D721Med (cell line): ENCODE results near the gene MANF.

Source experiments
- DNase-seq: peaks from one replicate; pipeline ENCODE4 v3.0.0; 2011; ENCODE audit warnings: low spot score; ENCODE audit not compliant: insufficient read length
- FAIRE-seq: peaks from 2 replicates; lab custom pipeline; 2011; peaks lifted over from hg19 to GRCh38; lab: Jason Lieb, UNC
- TF ChIP-seq, protein P1 (sequence below): IDR thresholded peaks from 2 replicates; pipeline ENCODE4 v1.5.1; 2012; ENCODE audit warnings: mild to moderate bottlenecking, control low read depth; ENCODE audit not compliant: insufficient read depth; ENCODE audit errors: missing control alignments

Gene MANF

DNA sequence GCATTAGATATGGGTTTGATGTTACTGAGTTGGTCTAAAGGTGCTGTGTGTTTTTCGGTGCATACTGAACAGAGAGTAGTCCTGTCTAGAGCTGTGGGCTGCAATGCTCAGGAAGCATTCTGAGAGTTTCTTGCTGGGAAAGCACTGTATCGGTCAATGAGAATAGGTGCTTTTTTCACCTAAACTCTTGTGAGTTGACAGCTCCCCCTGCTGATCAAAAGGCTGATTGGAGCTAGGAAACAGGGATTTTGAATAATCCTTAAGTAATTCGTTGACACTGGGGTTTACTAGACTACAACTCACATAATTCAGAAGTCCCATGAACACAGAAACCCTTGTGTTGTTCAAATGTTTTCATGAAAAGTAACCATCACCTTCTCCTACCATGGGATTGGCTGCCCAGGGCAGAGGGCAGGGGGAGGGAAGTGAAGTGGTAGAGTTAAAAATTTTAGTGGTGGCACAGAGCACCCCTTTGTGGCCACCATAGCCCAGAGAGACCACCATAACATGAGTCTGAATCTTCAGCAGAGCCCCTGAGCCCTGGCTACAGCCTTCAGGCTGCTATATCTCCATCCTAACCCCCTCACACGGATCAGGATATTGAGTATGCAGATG is 13.0 kb upstream of the MANF start:
- DNase-seq, result peak; percentile 64
- TF ChIP-seq, protein P1, sequence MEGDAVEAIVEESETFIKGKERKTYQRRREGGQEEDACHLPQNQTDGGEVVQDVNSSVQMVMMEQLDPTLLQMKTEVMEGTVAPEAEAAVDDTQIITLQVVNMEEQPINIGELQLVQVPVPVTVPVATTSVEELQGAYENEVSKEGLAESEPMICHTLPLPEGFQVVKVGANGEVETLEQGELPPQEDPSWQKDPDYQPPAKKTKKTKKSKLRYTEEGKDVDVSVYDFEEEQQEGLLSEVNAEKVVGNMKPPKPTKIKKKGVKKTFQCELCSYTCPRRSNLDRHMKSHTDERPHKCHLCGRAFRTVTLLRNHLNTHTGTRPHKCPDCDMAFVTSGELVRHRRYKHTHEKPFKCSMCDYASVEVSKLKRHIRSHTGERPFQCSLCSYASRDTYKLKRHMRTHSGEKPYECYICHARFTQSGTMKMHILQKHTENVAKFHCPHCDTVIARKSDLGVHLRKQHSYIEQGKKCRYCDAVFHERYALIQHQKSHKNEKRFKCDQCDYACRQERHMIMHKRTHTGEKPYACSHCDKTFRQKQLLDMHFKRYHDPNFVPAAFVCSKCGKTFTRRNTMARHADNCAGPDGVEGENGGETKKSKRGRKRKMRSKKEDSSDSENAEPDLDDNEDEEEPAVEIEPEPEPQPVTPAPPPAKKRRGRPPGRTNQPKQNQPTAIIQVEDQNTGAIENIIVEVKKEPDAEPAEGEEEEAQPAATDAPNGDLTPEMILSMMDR, result peak; percentile 90
- FAIRE-seq, result peak; percentile 75

DNA sequence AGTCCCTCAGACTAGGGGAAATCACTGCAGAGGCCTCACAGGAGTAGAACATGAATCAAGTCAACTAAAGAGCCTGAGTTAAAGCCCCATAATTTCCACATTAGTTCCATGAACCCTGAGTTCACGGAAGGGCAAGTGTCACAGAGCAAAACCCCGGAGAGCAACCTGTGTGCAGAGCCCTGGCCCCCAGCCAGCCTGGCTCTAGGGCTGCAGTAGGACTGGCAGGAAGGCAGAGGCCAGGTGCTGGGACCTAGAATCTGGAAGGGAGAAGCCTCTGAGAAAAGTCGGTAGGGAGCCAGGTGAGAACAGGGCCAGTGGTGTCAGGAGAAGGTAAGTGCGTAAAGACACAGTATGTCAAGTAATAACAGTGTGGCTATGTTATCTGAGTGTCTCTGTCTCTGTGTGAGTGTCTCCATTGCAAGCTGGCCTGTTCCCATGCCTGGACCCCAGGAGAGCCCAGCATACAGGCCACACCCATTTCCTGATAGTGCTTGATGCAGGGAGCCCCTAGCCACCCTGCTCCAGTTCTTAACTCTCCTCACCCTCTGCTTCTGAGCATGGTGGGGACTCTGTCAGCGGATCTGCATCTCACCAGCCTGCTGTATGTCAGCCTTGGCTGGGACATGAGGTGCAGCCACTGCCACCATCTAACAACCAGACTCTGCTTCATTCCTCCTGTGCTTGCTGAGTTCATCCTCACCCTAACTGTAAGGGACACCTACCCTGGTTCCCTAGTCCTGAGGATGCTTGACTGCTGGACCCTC is 11.3 kb upstream of the MANF start:
- DNase-seq, result no peak
- TF ChIP-seq, protein P1, result no peak
- FAIRE-seq, result no peak

DNA sequence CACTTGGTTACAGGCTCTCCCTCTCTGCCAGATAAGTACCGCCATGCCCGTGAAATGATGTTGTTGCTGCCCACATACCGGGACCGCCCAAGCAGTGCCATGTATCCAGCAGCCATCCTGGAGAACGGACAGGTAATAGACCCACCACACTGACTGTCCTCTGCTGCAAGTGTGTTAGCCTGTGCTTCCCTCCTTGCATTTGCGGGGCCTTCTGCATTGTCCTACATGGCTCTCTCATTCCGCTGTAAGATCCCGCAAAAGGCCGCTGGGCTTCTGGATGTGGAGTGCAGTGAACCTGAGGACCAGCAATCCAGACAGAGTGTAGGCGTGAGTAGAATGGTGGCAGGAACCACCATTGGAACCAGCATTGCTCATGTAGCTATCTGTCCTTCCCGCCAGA is 10.6 kb upstream of the MANF start:
- FAIRE-seq (no peak), DNase-seq (no peak)
- TF ChIP-seq, protein P1, result no peak

DNA sequence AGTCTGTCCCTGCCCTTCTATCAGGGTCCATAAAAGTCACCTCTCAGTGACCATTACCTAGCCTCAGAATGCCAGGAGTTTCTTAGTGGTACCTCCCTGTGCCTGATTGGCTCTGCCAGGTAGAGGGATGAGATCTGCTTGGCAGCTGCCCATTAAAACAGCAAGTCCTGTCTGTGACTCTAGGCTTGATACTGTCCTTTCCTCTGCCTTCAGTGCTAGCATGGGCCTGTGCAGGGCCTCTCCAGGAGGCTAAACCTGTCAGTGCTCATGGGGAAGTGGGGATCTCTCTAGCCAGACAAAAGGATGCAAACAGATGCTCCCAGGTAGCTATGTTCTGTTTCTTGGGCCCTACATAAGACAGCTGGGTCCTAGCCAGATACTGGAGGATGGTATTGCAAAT is 10.0 kb upstream of the MANF start:
- TF ChIP-seq, protein P1, result no peak
- FAIRE-seq, result no peak

DNA sequence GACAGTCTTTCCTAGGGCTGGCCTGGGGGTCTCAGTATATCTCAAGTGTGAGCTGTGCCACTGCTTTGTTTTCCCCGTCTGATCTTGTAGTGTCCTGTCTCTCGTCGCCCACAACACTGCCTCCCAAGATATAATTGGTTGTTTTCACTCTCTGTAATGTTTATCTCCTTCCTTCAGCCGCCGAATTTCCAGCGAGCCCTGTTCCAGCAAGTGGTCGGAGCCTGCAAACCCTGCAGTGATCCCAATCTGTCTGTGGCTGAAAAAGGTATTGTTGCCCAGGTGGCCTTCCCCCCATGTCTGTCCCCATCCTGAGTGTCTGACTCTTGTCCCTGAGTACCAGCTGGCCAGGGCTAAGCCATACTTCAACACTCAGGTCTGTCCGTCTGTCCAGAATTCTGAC is 9.5 kb upstream of the MANF start:
- DNase-seq, result no peak
- FAIRE-seq, result no peak
- TF ChIP-seq, protein P1, result no peak

More for the DNA sequence above, 10.0 kb upstream of the MANF start:
- DNase-seq, result no peak

DNA sequence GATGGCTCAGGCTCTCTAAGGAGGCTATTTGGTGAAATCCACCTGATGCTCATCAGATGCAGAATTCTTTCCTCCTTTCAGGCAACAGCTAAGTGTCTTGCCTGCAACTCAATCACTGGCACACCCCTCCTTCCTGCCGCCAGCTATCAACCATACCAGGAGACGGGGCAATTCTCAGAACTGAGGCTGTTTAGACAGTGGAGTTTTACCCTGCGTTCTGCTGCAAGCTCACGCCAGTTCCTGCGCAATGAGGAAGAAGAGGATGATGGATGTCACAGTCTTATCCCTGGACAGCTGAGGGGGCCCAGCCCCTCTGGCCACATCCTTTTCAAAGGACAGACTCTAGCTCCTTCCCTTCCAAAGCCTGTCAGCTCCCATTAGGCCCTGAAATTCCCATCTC is 7.0 kb upstream of the MANF start:
- FAIRE-seq, result no peak
- DNase-seq, result no peak
- TF ChIP-seq, protein P1, result no peak

DNA sequence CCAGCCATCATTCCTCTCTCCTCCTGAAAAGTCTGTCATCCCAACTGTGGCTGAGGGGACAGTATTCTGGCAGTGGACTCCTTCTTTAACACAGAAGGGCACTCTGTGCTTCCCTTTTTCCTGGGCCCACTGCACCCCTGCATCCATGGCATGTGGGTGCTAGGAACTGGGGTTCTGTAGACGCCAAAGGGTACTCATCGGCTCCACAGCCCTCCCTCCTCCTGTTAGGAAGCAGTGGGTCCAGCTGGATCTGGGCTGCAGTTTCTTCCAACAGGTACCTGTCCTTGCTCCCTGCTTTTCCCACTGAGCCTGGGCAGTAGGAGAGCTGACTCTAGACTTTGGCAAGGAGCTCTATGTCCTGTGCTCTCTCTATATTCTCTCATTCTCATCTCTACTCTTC is 6.4 kb upstream of the MANF start:
- FAIRE-seq, result no peak
- TF ChIP-seq, protein P1, result no peak
- DNase-seq, result no peak
